Coronary artery (tissue), 2 donors: ENCODE results near the gene TMCO6.
"Not testable (repeated sequence)": the region's sequence is repeated elsewhere in the genome, so short reads cannot be mapped to it uniquely, and the experiment has no call there.

Experiments used
- DNase-seq: peaks from one replicate; pipeline ENCODE4 v3.0.0-alpha.2; 2017; ENCODE audit warnings: low spot score
- H3K27ac ChIP-seq, 2 donors: fragments of 200-600 bp; sonication (generic); one replicate each; pipeline ENCODE4 v1.5.1; 2016 to 2019
- H3K4me3 ChIP-seq: fragments of 200-600 bp; sonication (generic); 2 replicates; pipeline ENCODE4 v1.5.1; 2016; ENCODE audit warnings: mild to moderate bottlenecking, moderate library complexity
- TF ChIP-seq, protein P1 (sequence below): fragments of 200-600 bp; sonication (generic); IDR thresholded peaks from one replicate; pipeline ENCODE4 v1.5.1; 2019; ENCODE audit warnings: antibody characterized with exemption

TMCO6 gene

GRCh38 chr5:140639148-140639981, at the start of gene TMCO6:
Gene TMCO6, plus strand, starts transcription at chr5:140639451. Its CDS starts 77 bp downstream, at chr5:140639528.
- TF ChIP-seq, protein P1, sequence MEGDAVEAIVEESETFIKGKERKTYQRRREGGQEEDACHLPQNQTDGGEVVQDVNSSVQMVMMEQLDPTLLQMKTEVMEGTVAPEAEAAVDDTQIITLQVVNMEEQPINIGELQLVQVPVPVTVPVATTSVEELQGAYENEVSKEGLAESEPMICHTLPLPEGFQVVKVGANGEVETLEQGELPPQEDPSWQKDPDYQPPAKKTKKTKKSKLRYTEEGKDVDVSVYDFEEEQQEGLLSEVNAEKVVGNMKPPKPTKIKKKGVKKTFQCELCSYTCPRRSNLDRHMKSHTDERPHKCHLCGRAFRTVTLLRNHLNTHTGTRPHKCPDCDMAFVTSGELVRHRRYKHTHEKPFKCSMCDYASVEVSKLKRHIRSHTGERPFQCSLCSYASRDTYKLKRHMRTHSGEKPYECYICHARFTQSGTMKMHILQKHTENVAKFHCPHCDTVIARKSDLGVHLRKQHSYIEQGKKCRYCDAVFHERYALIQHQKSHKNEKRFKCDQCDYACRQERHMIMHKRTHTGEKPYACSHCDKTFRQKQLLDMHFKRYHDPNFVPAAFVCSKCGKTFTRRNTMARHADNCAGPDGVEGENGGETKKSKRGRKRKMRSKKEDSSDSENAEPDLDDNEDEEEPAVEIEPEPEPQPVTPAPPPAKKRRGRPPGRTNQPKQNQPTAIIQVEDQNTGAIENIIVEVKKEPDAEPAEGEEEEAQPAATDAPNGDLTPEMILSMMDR, result peak; percentile 51
- Histone ChIP-seq H3K27ac (peak within 1 kb of the TSS; percentile 81 to 88), H3K4me3 (peak within 1 kb of the TSS; percentile 81)
- peak; percentile 97 for DNase-seq

DNA sequence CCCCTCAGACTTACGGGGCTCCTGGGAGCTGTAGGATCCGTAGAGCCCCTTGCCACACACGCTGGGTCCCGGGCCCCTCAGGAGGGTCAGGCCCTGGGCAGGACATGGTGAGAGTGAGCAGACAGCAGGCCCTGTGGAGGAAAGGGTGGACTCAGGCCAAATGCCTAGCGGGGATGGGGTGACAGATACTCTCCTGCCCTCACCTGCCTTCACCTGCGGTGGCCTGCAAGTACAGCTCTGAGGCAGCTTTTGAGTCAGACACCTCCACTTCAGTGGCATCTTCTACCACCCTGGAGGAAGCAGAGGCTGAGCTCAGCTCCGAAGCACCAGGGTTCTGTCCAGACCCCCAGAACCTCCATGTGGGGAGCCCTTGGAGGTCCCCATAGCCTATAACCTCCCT, 48.4 kb upstream of the TMCO6 start:
- Histone ChIP-seq H3K4me3 (peak overlapping the region; percentile 33), H3K27ac (peak overlapping the region in 1 of 2 donors; percentile 72)
- TF ChIP-seq, protein P1, result no peak
- DNase-seq, result no peak

GRCh38 chr5:140591747-140592372, 47.4 kb upstream of the TMCO6 start:
- H3K27ac ChIP-seq, result peak overlapping the region in 1 of 2 donors; percentile 72
- TF ChIP-seq, protein P1, result no peak
- H3K4me3 ChIP-seq, result peak overlapping the region; percentile 33
- DNase-seq, result no peak

- H3K4me3 ChIP-seq, result not testable (repeated sequence)
Measured at GRCh38 chr5:140593070-140593469, 46.2 kb upstream of the TMCO6 start.

DNA sequence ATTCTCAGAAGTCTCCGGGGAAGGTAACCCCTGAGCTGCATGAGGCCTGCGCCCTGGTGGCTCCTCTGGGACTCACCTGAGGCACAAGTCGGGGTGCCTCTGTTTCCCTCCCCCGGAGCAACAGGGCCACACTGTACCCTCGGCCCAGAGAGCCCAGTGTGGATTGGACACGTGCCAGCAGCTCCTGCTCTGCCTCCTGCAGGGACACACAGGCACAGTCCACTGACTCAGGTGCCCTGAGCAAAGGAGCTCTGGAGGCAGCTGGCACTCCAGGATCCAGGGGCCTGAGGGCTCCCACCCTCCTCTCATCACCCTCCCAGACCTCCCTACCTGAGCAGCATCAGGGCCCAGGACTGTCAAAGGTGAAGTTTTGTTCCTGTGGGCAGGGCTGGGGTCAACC, 45.1 kb upstream of the TMCO6 start:
- no peak overlapping the region for H3K4me3 ChIP-seq
- TF ChIP-seq, protein P1, result no peak
- peak overlapping the region in 1 of 2 donors; percentile 66 for H3K27ac ChIP-seq
- no peak for DNase-seq

More at GRCh38 chr5:140593070-140593469, 46.2 kb upstream of the TMCO6 start:
- not testable (repeated sequence) for DNase-seq, H3K27ac ChIP-seq

DNA sequence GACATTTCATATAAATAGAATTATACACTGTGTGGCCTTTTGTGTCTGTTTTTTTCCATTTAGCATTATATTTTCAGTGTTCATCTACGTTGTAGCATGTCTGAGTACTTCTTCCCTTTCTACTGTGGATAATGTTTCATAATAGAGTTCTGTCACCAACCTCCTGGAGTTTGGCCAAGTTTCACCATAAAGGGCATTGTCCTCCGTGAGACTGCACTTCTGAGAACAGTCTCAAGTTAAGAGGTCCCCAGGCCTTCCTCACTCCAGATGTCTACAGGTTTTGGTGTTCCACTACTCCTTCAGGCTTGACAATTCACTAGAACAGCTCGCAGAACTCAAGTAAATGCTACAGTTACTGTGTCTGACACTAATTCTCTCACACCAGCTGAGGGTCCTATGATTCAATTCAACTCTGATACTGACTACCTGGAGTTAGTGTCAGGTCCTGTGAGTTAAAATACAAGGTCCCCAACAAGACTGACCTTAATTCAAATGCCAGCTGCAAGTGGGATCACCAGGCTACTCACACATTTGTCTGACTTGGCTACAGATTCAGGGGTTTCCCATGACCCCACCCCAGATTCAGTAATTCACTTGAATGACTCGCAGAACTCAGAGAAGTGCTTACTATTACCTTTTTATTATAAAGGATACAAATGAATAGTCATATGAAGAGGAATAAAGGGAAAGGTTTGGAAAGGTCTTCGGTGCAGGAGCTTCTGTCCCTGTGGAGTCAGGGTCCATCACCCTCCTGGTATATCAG, 43.5 kb upstream of the TMCO6 start:
- Histone ChIP-seq H3K27ac (peak overlapping the region in 1 of 2 donors; percentile 65), H3K4me3 (no peak overlapping the region)
- DNase-seq, result no peak
- TF ChIP-seq, protein P1, result no peak

- TF ChIP-seq, protein P1, result no peak
- Histone ChIP-seq H3K4me3 (no peak overlapping the region), H3K27ac (peak overlapping the region in 1 of 2 donors; percentile 65)
- DNase-seq, result no peak
Measured at GRCh38 chr5:140596321-140596741, 42.9 kb upstream of the TMCO6 start.
